SK-N-SH treated with all-trans-retinoic acid at 6 μM for 48 hours (cell line): ENCODE data around the gene ELAVL1.
"Not testable (repeated sequence)": the region's sequence is repeated elsewhere in the genome, so short reads cannot be mapped to it uniquely, and the experiment has no call there.

Experiments used
- ESRRG ChIP-seq: fragments of 250-450 bp; sonication (Bioruptor Pico); IDR thresholded peaks from 2 replicates; pipeline ENCODE4 v1.6.1; 2021; ENCODE audit warnings: mild to moderate bottlenecking
- PATZ1 ChIP-seq: fragments of 250-450 bp; sonication (Bioruptor Pico); IDR thresholded peaks from 2 replicates; pipeline ENCODE4 v1.8.0; 2020; ENCODE audit warnings: mild to moderate bottlenecking, moderate library complexity, borderline replicate concordance
- POU6F1 ChIP-seq: fragments of 250-450 bp; sonication (Bioruptor Pico); IDR thresholded peaks from 2 replicates; pipeline ENCODE4 v1.8.0; 2021; ENCODE audit warnings: low read depth, mild to moderate bottlenecking, moderate library complexity, borderline replicate concordance
- RARB ChIP-seq: fragments of 250-450 bp; sonication (Bioruptor Pico); IDR thresholded peaks from 2 replicates; pipeline ENCODE4 v1.8.0; 2021; ENCODE audit warnings: mild to moderate bottlenecking, moderate library complexity
- ZC3H10 ChIP-seq: fragments of 250-450 bp; sonication (Bioruptor Pico); IDR thresholded peaks from 2 replicates; pipeline ENCODE4 v1.5.1; 2021; ENCODE audit warnings: mild to moderate bottlenecking, moderate library complexity

- TF ChIP-seq ZC3H10 (CRISPR knock-in tag); ESRRG; POU6F1; PATZ1 (CRISPR knock-in tag); RARB (CRISPR knock-in tag): not testable (repeated sequence)
These were observed 87.3 kb downstream of the ELAVL1 start for GRCh38 chr19:7918062-7918614.
